NCI-H446 (cell line): ENCODE measurements around the gene PLPP7.
A peak's percentile ranks its signal among the peaks of the same experiment; 100 is the strongest.
"Not testable (repeated sequence)": the region's sequence is repeated elsewhere in the genome, so short reads cannot be mapped to it uniquely, and the experiment has no call there.

Experiments
- DNase-seq, 2 experiments: peaks; one replicate each; lab custom pipeline; 2025; lab: John Stamatoyannopoulos, UW

PLPP7 gene

GRCh38 chr9:131289301-131290035 is at the start of gene PLPP7:
Gene PLPP7 (plus strand): TSS chr9:131289723. CDS start chr9:131289998, 275 bp downstream.
- peak in 1 of 2 experiments; percentile 40 for DNase-seq

GRCh38 chr9:131240047-131240921 is 49.2 kb upstream of the PLPP7 start:
- DNase-seq: no peak

- not testable (repeated sequence) for DNase-seq
Observed at GRCh38 chr9:131244331-131244730, 45.2 kb upstream of the PLPP7 start.

GRCh38 chr9:131246618-131247017 is 42.9 kb upstream of the PLPP7 start:
- no peak for DNase-seq

GRCh38 chr9:131252120-131252519 is 37.4 kb upstream of the PLPP7 start:
- no peak for DNase-seq

- DNase-seq: no peak
Observed at GRCh38 chr9:131253891-131254491, 35.5 kb upstream of the PLPP7 start.

GRCh38 chr9:131254626-131255025 is 34.9 kb upstream of the PLPP7 start:
- DNase-seq: no peak

GRCh38 chr9:131255676-131256197 is 33.8 kb upstream of the PLPP7 start:
- DNase-seq: no peak

- DNase-seq: no peak
Observed at GRCh38 chr9:131257266-131258025, 32.1 kb upstream of the PLPP7 start.

GRCh38 chr9:131258186-131258585 is 31.3 kb upstream of the PLPP7 start:
- no peak for DNase-seq

- no peak for DNase-seq
Observed at GRCh38 chr9:131258698-131259431, 30.7 kb upstream of the PLPP7 start.

GRCh38 chr9:131259432-131259898 is 30.1 kb upstream of the PLPP7 start:
- DNase-seq: no peak

GRCh38 chr9:131259916-131260597 is 29.5 kb upstream of the PLPP7 start:
- DNase-seq: no peak

- no peak for DNase-seq
Observed at GRCh38 chr9:131260751-131261452, 28.6 kb upstream of the PLPP7 start.

GRCh38 chr9:131262327-131263032 is 27.0 kb upstream of the PLPP7 start:
- no peak for DNase-seq

- DNase-seq: not testable (repeated sequence)
Observed at GRCh38 chr9:131263033-131263343, 26.5 kb upstream of the PLPP7 start.

GRCh38 chr9:131263701-131264100 is 25.8 kb upstream of the PLPP7 start:
- no peak for DNase-seq

GRCh38 chr9:131264231-131264630 is 25.3 kb upstream of the PLPP7 start:
- no peak for DNase-seq
